HG03039 (cell line): Measurements from ENCODE around the gene RPL9.
"Not testable (repeated sequence)": the region's sequence is repeated elsewhere in the genome, so short reads cannot be mapped to it uniquely, and the experiment has no call there.

Experiments used
- ATAC-seq: cut with Tn5 transposase; IDR thresholded peaks from one replicate; pipeline ENCODE4 v1.9.1; 2021; ENCODE audit warnings: mild to moderate bottlenecking, moderate library complexity; ENCODE audit not compliant: unreplicated experiment

The RPL9 gene

GRCh38 chr4:39467464-39467863 is 8.7 kb upstream of the RPL9 start:
- ATAC-seq: no peak

GRCh38 chr4:39466747-39467146 is 8.0 kb upstream of the RPL9 start:
- no peak for ATAC-seq

- no peak for ATAC-seq
Observed at GRCh38 chr4:39464886-39465501, 6.3 kb upstream of the RPL9 start.

GRCh38 chr4:39458161-39458504 is 589 bp downstream of the RPL9 start:
- ATAC-seq: not testable (repeated sequence)

- ATAC-seq: no peak
Observed at GRCh38 chr4:39456946-39457763, 1.6 kb downstream of the RPL9 start.

GRCh38 chr4:39455486-39455885 is 3.2 kb downstream of the RPL9 start:
- ATAC-seq: no peak

- no peak for ATAC-seq
Observed at GRCh38 chr4:39453738-39454137, 5.0 kb downstream of the RPL9 start.

GRCh38 chr4:39452860-39453587 is 5.7 kb downstream of the RPL9 start:
- ATAC-seq: no peak

- ATAC-seq: no peak
Observed at GRCh38 chr4:39452153-39452859, 6.4 kb downstream of the RPL9 start.

- no peak for ATAC-seq
Observed at GRCh38 chr4:39451423-39452023, 7.2 kb downstream of the RPL9 start.

- no peak for ATAC-seq
Observed at GRCh38 chr4:39450618-39451017, 8.1 kb downstream of the RPL9 start.

- ATAC-seq: peak; percentile 73
Observed at GRCh38 chr4:39446842-39447573, 11.7 kb downstream of the RPL9 start.

- ATAC-seq: no peak
Observed at GRCh38 chr4:39446483-39446841, 12.3 kb downstream of the RPL9 start.

GRCh38 chr4:39442998-39443397 is 15.7 kb downstream of the RPL9 start:
- no peak for ATAC-seq

GRCh38 chr4:39441593-39441992 is 17.1 kb downstream of the RPL9 start:
- no peak for ATAC-seq

GRCh38 chr4:39435659-39436563 is 22.8 kb downstream of the RPL9 start:
- no peak for ATAC-seq

GRCh38 chr4:39433878-39434492 is 24.7 kb downstream of the RPL9 start:
- no peak for ATAC-seq

GRCh38 chr4:39429476-39430334 is 29.0 kb downstream of the RPL9 start:
- no peak for ATAC-seq
